ENCODE data around the gene SRMS.

SRMS gene

GRCh38 chr20:63500902-63501817, 46.4 kb downstream of the SRMS start:
- Histone ChIP-seq H3K4me3 (IDR thresholded peaks at IDR 0.05; ENCODE audit: insufficient read depth, low read depth, low read length) (no peak overlapping the region), H4K20me1 (ENCODE audit: insufficient read depth) (no peaks in the 10 kb centered on the region), H2AFZ (ENCODE audit: low read depth) (no peak overlapping the region), H3K9ac (no peak overlapping the region), H3K27me3 (ENCODE audit: insufficient read depth, low read depth) (peaks cover 82% of the 10 kb centered on the region), H3K36me3 (ENCODE audit: insufficient read depth) (no peaks in the 10 kb centered on the region), H3K79me2 (ENCODE audit: insufficient read depth, low read depth) (no peaks in the 10 kb centered on the region), H3K4me2 (0 out of 2 replicates have a peak overlapping the region, but pooled peaks have one; percentile 21), H3K27ac (no peak overlapping the region), H3K4me1 (ENCODE audit: low read depth, poor library complexity, severe bottlenecking) (peaks cover 3% of the 10 kb centered on the region)
- no peak for TF ChIP-seq CTCF (conservative IDR thresholded peaks at IDR 0.05; ENCODE audit: low read depth, low read length)

GRCh38 chr20:63500151-63500901, 47.2 kb downstream of the SRMS start:
- H3K27ac ChIP-seq: no peak overlapping the region
- H3K36me3 ChIP-seq (ENCODE audit: insufficient read depth): no peaks in the 10 kb centered on the region
- no peak overlapping the region for H3K4me3 ChIP-seq (IDR thresholded peaks at IDR 0.05; ENCODE audit: insufficient read depth, low read depth, low read length)
- H2AFZ ChIP-seq (ENCODE audit: low read depth): no peak overlapping the region
- H3K27me3 ChIP-seq (ENCODE audit: insufficient read depth, low read depth): peaks cover 82% of the 10 kb centered on the region
- no peaks in the 10 kb centered on the region for H4K20me1 ChIP-seq (ENCODE audit: insufficient read depth)
- H3K4me1 ChIP-seq (ENCODE audit: low read depth, poor library complexity, severe bottlenecking): peaks cover 3% of the 10 kb centered on the region
- no peak for TF ChIP-seq CTCF (conservative IDR thresholded peaks at IDR 0.05; ENCODE audit: low read depth, low read length)
- no peaks in the 10 kb centered on the region for H3K79me2 ChIP-seq (ENCODE audit: insufficient read depth, low read depth)
- H3K4me2 ChIP-seq: no peak overlapping the region
- H3K9ac ChIP-seq: no peak overlapping the region

- Histone ChIP-seq H3K79me2 (ENCODE audit: insufficient read depth, low read depth) (no peaks in the 10 kb centered on the region), H2AFZ (ENCODE audit: low read depth) (no peak overlapping the region), H4K20me1 (ENCODE audit: insufficient read depth) (no peaks in the 10 kb centered on the region), H3K9ac (no peak overlapping the region), H3K36me3 (ENCODE audit: insufficient read depth) (no peaks in the 10 kb centered on the region), H3K4me1 (ENCODE audit: low read depth, poor library complexity, severe bottlenecking) (peaks cover 3% of the 10 kb centered on the region), H3K27ac (no peak overlapping the region), H3K4me2 (no peak overlapping the region), H3K27me3 (ENCODE audit: insufficient read depth, low read depth) (peaks cover 80% of the 10 kb centered on the region), H3K4me3 (IDR thresholded peaks at IDR 0.05; ENCODE audit: insufficient read depth, low read depth, low read length) (no peak overlapping the region)
- no peak for TF ChIP-seq CTCF (conservative IDR thresholded peaks at IDR 0.05; ENCODE audit: low read depth, low read length)
Observed at GRCh38 chr20:63499338-63499969, 48.1 kb downstream of the SRMS start.

- H4K20me1 ChIP-seq (ENCODE audit: insufficient read depth): no peaks in the 10 kb centered on the region
- no peak within 1 kb of the TSS for H2AFZ ChIP-seq (ENCODE audit: low read depth)
- no peaks in the 10 kb centered on the region for H3K79me2 ChIP-seq (ENCODE audit: insufficient read depth, low read depth)
- peaks cover 80% of the 10 kb centered on the region for H3K27me3 ChIP-seq (ENCODE audit: insufficient read depth, low read depth)
- peaks cover 3% of the 10 kb centered on the region for H3K4me1 ChIP-seq (ENCODE audit: low read depth, poor library complexity, severe bottlenecking)
- no peak within 1 kb of the TSS for H3K4me2 ChIP-seq
- no peak within 1 kb of the TSS for H3K27ac ChIP-seq
- TF ChIP-seq CTCF (conservative IDR thresholded peaks at IDR 0.05; ENCODE audit: low read depth, low read length): no peak
- H3K36me3 ChIP-seq (ENCODE audit: insufficient read depth): no peaks in the 10 kb centered on the region
- H3K9ac ChIP-seq: no peak within 1 kb of the TSS
- H3K4me3 ChIP-seq (IDR thresholded peaks at IDR 0.05; ENCODE audit: insufficient read depth, low read depth, low read length): no peak within 1 kb of the TSS
Observed at GRCh38 chr20:63498960-63499337, 48.6 kb downstream of the SRMS start, which contains the start of gene EEF1A2. Gene EEF1A2, minus strand, starts transcription at chr20:63499083. Its CDS starts 1,320 bp downstream, at chr20:63497763.

Data from KMS-11 (cell line).